ELF-1 (cell line): ENCODE measurements around the gene SCFD1.
"Not testable (repeated sequence)": the region's sequence is repeated elsewhere in the genome, so short reads cannot be mapped to it uniquely, and the experiment has no call there.

Experiments used
- DNase-seq: peaks from one replicate; pipeline ENCODE4 v3.0.0-alpha.2; 2016; ENCODE audit warnings: low read depth, low spot score

Gene SCFD1, protein sequence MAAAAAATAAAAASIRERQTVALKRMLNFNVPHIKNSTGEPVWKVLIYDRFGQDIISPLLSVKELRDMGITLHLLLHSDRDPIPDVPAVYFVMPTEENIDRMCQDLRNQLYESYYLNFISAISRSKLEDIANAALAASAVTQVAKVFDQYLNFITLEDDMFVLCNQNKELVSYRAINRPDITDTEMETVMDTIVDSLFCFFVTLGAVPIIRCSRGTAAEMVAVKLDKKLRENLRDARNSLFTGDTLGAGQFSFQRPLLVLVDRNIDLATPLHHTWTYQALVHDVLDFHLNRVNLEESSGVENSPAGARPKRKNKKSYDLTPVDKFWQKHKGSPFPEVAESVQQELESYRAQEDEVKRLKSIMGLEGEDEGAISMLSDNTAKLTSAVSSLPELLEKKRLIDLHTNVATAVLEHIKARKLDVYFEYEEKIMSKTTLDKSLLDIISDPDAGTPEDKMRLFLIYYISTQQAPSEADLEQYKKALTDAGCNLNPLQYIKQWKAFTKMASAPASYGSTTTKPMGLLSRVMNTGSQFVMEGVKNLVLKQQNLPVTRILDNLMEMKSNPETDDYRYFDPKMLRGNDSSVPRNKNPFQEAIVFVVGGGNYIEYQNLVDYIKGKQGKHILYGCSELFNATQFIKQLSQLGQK

DNA sequence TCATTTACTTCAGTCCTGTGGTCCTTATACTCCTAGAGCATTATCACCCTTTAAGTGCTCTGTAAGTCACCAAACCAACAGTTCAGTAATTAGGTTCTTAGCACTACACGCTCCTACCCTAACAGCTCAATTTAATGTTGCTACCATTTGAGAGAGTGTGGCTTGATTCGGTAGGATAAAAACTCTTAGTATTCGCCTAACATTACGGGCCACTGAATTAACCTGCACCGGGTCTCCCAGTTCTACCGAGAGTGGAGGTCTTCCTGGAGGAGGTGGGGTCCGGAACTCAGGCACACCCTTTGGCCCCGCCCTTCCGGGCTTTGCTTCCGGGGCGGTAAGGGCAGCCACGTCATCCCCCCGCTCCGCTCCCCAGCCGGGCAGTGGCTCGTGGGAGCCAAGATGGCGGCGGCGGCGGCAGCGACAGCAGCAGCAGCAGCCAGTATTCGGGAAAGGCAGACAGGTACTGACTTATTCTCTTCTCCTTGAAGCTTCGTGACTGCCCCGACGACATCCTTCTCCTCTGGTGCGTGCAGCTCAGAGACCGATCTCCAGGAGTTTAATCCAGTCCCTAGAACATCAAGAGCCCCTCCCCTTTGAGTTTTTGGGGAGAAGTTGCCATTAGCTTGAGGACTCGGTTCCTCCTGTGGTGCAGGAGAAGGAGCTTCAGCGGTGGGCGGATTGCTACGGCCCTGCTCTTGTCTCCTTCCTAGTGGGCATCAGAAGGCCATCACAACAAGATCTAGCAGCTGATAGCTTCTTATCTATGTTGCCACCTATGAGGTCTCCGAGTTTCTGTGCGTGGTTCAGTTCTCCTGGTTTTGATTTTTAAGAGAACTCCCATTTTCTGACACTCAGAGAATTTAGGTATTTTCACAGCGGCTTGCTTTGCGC is at the start of gene SCFD1:
TSS of gene SCFD1 (plus strand) at position 380 of the 891 bp plus-strand sequence. CDS start at position 400, 20 bp downstream.
- DNase-seq = peak; percentile 97

DNA sequence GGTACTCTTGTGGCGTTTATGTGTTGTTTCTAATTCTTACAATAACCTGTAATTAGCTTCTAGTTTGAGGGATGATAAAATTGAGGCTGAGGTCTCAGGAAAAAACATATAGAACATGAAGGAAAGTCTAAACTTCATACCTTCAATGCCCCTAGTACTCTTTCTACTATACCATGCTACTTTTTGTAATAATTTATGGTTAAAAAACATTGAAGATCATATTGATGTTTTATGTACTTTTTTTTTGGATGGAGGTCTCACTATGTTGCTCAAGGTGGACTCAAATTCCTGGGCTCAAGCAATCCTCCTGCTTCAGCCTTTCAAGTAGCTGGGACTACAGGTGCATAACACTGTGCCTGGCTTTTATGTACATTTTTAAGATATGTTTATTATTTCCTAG is 49.3 kb upstream of the SCFD1 start:
- DNase-seq = no peak

DNA sequence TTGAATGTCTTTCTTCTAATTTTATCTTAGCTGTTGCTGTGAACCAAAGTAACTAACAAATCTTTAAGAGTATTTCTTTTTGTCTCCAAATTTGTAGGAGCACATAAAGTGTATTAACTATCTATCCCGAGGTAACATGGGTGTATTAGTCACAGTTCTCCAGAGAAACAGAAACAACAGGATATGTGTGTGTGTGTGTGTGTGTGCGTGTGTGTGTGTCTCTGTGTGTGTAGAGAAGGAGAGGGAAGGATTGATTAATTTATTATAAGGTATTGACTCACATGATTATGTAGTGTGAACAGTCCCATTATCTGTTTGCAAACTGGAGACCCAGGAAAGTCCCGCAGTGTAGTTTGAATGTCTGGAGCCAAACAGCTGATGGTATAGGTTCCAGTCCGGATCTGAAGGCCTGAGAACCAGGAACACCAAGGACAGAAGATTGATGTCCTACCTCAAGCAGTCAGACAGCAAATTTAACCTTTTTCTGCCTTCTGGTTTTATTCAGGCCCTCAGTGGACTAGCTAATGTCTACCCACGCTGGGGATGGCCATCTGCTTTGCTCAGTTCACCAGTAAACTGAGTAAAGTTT is 48.8 kb upstream of the SCFD1 start:
- DNase-seq = no peak

DNA sequence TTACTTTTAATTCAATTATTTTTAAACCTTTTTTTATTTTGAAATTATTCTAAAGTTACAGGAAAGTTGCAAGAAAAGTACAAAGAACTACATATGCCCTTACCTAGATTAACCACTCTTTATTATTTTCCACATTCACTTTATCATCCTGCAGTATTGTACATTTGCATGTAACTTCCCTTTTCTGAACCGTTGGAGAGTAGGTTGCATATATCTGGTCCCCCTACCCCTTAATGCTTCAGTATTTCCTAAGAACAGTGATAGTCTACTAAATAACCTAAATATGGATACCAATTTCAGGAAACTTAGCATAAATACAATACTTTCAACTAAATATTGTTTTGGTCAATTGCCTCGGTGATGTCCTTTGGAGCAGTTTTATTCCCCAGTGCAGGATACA is 48.2 kb upstream of the SCFD1 start:
- no peak for DNase-seq

DNA sequence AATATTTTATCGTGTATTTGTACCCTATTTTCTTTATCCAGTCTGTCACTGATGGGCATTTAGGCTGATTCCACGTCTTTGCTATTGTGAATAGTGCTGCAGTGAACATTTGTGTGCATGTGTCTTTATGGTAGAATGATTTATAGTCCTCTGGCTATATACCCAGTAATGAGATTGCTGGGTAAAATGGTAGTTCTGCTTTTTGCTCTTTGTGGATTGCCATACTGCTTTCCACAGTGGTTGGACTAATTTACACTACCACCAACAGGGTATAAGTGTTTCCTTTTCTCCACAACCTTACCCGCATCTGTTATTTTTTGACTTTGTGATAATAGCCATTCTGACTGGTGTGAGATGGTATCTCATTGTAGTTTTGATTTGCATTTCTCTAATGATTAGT is 47.3 kb upstream of the SCFD1 start:
- not testable (repeated sequence) for DNase-seq

DNA sequence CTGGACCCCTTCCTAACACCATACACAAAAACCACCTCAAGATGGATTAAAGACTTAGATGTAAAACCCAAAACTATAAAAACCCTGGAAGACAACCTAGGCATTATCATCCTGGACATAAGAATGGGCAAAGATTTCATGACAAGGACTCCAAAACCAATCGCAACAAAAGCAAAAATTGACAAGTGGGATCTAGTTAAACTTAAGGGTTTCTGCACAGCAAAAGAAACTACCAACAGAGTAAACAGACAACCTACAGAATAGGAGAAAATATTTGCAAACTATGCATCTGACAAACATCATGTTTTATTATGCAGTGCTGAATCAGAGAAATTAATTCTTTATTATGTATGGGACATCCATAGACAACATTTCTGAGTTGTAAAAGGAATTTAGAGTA is 45.8 kb upstream of the SCFD1 start:
- not testable (repeated sequence) for DNase-seq

DNA sequence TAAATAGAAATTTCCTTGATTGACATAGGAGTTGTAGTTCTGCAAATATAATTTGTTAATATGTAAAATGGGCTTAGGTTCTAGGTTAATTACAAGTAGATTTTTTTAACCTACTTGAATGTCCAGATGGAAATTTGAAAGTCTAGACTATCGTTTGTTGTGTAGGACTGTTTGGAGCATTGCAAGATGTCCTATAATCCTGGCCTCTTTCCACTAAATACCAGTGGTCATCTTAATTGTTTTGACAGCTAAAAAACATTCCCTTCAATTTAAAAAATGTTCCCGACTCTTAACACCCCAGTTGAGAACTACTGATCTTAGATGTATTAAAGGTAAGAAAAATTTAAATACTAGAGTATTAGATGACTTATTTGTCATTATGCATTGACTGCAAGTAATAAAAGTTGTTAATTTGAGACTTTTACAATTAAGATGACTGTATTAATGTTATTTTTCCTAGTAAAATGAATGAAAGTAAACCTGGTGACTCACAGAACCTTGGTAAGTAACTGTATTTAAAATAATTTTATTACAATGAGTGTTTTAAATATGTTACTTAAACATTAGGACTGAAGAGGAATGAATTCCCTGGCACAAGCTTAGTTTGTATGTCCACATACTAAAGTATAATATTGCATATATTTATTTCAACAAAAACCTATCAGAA is 41.4 kb upstream of the SCFD1 start:
- DNase-seq = no peak

DNA sequence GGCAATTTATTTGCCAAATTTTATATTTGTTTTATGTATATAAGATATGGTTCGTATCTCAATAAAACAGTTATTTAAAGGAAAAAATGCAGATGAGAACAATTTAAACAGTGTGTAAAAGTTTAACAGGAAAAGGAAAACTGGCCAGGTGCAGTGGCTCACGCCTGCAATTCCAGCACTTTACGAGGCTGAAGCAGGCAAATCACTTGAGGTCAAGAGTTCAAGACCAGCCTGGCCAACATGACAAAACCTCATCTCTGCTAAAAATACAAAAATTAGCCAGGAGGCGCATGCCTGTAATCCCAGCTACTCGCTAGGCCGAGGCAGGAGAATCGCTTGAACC is 40.9 kb upstream of the SCFD1 start:
- DNase-seq = no peak

DNA sequence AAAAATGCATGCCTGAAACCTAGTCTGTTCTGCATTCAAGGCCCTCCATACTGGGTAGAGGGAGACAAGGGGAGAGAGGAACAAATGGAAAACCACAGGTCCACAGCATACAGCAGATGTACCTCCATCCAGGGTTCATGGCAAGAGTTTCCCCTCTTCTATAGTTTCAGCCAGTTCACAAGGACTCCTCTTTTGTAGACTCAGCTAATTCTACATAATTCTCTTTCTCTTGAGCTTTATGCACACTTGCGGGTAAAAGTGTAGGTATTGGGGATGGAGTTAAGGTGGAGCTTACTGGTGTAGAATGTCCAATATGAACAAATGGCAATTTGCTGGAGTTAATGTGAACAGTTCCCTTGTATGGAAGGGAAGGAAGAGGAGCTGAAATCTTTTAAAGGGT is 39.7 kb upstream of the SCFD1 start:
- no peak for DNase-seq

DNA sequence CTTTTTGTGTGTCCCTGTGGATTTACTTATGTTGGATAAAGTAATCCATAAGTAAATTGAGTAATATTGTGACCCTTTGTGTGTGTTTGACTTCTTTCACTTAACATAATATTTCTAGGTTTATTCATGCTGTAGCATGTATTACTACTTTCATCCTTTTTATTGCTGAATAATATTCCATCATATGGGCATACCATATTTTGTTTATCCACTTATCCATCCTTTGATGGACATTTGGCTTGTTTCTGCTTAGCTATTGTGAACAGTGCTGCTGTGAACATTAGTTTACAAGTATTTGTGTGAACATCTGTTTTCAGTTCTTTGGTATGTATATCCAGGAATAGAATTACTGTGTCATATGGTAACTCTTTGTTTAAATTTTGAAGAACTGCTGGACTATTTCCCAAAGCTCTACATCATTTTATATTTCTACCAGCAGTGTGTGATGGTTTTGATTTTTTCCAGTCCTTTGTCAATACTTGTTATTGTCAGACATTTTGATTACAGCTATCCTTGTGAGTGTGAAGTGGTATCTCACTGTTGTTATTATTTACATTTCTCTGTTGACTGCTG is 38.0 kb upstream of the SCFD1 start:
- DNase-seq = no peak

DNA sequence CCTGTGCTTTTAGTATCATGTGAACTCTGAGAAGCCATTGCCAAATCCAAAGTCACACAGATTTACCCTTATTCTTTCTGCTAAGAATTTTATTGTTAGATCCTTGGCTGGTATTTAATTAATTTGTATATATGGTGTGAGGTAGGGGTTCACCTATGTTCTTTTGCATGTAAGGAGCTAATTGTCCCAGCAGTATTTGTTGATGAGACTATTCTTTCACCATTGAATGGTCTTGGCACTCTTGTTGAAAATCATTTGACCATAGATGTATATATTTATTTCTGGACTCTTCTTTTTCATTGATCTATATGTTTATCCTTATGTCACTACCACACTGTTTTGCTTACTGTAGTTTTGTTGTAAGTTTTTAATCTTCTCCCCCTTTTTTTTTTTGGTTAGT is 36.9 kb upstream of the SCFD1 start:
- DNase-seq = no peak

DNA sequence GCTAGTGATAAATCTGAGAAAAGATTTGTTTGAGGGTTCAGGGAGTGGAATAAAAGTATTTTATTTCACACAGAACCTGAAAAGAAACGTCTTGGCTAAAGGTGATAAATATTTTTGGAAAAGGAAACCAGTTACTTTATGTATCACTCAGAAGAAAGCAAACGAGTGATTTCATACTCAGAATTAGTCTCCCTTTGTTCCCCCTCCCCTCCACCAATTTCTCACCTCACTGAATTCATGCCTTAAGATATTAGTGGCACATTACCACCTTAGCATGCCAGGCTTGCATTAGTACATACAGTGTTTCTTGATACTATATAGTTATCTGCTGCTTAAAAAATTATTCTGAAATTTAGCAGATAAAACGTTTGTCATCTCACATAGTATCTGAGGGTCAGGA is 35.0 kb upstream of the SCFD1 start:
- no peak for DNase-seq

DNA sequence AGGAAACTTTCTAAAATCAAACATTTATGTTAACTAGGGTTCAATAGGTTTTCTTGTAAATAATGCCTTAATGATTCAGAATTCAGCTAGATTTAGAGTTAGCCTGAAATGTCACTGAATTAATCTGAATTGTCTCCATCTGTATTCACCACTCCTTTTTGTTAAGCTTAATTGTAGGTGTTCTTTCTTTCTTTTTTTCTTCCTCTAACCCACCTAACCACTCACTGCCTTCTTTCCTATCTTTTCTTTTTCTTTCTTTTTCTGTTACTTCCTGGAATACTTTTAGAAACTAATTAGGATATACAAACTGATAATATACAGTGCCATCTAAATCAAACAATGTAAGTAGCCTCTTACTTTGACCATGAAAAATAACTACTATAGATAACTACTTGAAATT is 33.2 kb upstream of the SCFD1 start:
- no peak for DNase-seq

DNA sequence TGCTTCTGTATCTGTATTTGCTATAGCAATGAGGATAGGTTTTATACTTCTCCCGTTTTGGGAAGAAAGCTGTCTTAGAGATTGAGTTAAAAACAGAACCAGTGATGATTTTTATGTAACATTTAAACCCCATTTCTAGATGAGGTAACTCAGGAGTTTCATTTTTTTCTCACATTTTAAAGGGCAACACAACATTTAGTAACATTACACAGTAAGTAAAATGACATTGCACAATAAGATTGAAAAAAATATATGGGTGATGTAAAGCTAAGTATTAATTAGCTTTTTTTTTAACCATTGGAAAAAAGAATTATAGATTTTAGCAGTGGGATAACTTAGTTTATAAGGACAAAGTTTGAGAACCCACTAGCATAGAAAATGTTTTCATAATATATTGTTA is 25.2 kb upstream of the SCFD1 start:
- DNase-seq = no peak

DNA sequence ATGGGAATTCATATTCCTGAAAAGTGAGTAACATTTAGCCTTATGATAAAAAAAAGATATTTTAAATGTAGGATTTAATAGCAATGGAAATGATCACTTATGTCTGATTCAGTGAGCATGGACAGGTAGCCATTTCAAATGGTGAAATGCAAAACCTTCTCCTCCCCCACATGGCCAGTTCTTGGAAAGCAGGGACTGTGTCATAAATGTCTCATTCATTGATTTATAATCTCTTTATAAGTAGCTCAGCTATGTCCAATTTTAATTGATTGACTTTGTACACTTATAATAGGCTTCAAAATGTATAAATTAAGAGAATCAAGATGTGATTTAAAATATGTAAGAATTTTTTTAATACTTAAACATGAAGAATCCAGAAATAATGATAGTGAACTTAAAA is 24.6 kb upstream of the SCFD1 start:
- no peak for DNase-seq

DNA sequence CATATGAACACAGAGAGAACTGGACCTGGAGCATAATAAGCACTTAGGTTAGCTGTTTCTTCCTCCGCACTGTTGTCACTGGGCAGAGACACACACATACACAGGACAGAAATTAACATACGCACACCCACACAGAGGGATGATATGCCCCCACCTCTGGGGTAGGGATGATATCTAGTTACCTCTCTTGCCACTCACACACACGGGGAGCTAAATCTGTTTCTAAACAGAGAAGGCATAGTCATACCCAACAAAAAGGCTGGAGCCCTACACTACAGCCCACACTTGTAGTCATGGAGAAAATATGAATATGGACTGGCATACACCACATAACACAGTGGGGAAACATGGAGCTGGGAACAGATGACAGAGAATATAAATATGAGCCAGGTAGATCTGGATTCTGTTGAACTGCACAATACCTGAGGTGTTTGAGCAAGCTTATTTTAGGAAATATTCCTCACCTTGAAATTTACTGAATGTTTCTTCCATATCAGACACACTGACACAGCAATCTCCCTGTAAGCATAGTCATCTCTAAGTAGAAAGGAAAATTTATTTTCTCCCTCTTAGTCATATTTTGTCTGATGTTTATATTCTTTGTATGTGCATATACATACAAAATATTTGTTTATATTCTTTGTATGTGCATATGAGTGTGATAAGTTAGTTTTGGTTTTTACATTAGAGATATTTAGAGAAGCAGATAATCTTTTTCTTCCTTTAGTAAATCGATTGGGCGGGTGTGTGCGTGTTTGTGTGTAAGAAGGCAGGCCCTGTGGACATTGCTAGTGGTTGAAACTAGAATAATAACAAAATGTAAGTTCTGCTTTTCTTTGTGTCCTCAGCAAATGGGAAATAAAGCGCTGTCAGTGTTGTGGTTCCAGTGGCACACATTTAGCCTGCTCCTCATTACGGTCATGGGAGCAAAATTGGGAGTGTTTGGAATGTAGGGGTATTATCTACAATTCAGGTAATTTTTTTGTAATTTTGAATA is 20.9 kb upstream of the SCFD1 start:
- DNase-seq = no peak

DNA sequence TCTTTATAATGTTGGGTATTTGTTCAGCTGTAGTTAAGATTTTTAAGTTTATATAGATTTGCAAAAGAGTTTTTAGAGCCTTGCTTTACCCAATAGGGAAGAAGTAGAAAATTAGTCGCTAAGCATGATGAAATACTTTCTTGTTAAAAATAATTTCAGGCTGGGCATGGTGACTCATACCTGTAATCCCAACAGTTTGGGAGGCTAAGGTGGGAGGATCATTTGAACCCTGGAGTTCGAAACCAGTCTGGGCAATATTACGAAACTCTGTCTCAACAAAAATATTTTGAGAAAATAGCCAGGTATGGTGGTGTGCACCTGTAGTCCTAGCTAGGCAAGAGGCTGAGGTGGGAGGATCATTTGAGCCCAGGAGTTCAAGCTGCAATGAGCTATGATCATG is 18.7 kb upstream of the SCFD1 start:
- no peak for DNase-seq

DNA sequence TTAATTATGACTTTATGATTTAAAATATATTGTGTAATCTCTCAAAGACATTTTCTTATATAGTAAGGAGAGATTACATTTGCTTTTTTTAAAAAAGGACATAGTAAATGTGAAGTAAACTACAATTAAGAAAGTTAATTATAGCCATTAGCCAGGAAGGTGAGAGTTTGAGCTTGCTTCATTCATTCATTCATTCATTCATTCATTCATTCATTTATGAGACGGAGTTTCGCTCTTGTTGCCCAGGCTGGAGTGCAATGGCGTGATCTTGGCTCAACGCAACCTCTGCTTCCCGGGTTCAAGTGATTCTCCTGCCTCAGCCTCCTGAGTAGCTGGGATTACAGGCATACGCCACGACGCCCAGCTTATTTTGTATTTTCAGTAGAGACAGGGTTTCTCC is 17.4 kb upstream of the SCFD1 start:
- DNase-seq = not testable (repeated sequence)

DNA sequence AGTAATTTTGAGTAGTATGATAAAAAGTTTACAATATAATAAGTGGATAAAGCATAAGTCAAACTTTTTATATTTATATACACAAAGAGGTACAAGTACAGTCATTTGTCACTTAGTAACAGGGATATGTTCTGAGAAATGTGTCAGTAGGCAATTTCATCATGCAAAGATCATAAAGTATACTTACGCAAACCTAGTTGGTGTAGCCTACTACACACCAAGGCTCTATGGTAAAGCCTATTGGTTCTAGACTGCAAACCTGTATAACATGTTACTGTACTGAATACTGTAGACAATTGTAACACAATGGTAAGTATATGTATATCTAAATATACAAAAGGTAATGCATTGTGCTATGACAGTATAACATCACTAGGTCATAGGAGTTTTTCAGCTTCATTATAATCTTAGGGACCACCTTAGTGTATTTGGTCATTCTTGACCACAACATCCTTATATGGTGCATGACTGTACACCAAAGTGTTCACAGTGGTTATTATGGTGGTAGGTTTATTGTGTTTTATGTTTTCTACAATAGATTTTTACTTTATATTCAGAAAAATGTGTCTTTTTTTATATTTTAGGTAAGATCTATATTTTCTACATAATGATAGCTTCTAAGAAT is 14.9 kb upstream of the SCFD1 start:
- no peak for DNase-seq
